AG04449 (cell line): ENCODE measurements around the gene IL18.

Experiments used
- CTCF ChIA-PET: fragments of 350-600 bp; formaldehyde crosslinking; extraction: SDS; loops from one replicate; lab custom pipeline; 2021; ENCODE audit warnings: antibody characterized with exemption; lab: Yijun Ruan, JAX
- POLR2A ChIA-PET: fragments of 400-600, 350-600 bp; formaldehyde crosslinking; extraction: SDS; loops from one replicate; lab custom pipeline; 2020; ENCODE audit warnings: antibody characterized with exemption, inconsistent platforms; lab: Yijun Ruan, JAX
- DNase-seq: peaks from one replicate; pipeline ENCODE4 v3.0.0-alpha.2; 2010; ENCODE audit warnings: low read depth, low spot score
- H3K4me3 ChIP-seq: 2 replicates; pipeline ENCODE4 v1.5.1; 2011; ENCODE audit warnings: low read depth, mild to moderate bottlenecking, control low read depth, low read length
- CTCF ChIP-seq: IDR thresholded peaks from one replicate; pipeline ENCODE4 v1.5.1; 2011; ENCODE audit warnings: mild to moderate bottlenecking, moderate library complexity, low read length, control low read depth, inconsistent platforms; ENCODE audit not compliant: insufficient read depth; ENCODE audit errors: missing control alignments

Gene IL18

GRCh38 chr11:112175599-112175952 is 11.7 kb upstream of the IL18 start:
- H3K4me3 ChIP-seq: no peak overlapping the region; the same call in 1 of the 2 replicates
- DNase-seq: no peak
- ChIA-PET POLR2A (no interaction called here), CTCF (interaction anchor here (0.6 to 4.0 kb wide), 22 partner anchors 8 to 244 kb away, joined by 3 to 54 read pairs (median 4); partner anchors contain the start of genes IL18 and TEX12)
- no peak for TF ChIP-seq CTCF

GRCh38 chr11:112174789-112175598 is 11.1 kb upstream of the IL18 start, which contains the start of gene BCO2:
TSS of gene BCO2 (plus strand) at chr11:112175512. CDS start at chr11:112175602, 90 bp downstream.
- H3K4me3 ChIP-seq: peak within 1 kb of the TSS; percentile 21
- POLR2A ChIA-PET: no interaction called here
- CTCF ChIA-PET: interaction anchor here (0.6 to 4.0 kb wide), 21 partner anchors 8 to 105 kb away, joined by 3 to 54 read pairs (median 4); partner anchors contain the start of genes IL18 and TEX12
- DNase-seq: no peak
- peak; percentile 64 for TF ChIP-seq CTCF

- DNase-seq: no peak
- no peak for TF ChIP-seq CTCF
- CTCF ChIA-PET: interaction anchor here (3.4 kb wide), 1 partner anchor 60 kb away, joined by 34 read pairs; no protein-coding TSS in a partner anchor
Observed at GRCh38 chr11:112173152-112173551, 9.3 kb upstream of the IL18 start.

GRCh38 chr11:112172362-112172994 is 8.6 kb upstream of the IL18 start:
- TF ChIP-seq CTCF: no peak
- ChIA-PET POLR2A (interaction anchor here (1.0 kb wide), 1 partner anchor 15 kb away, joined by 3 read pairs; no protein-coding TSS in a partner anchor), CTCF (interaction anchor here (0.9 to 3.4 kb wide), 2 partner anchors 9 to 59 kb away, joined by 3 to 34 read pairs; partner anchors contain the start of gene IL18)
- H3K4me3 ChIP-seq: no peak overlapping the region
- DNase-seq: no peak

More at GRCh38 chr11:112173152-112173551, 9.3 kb upstream of the IL18 start:
- POLR2A ChIA-PET: no interaction called here
- no peak overlapping the region for H3K4me3 ChIP-seq

- no peak for TF ChIP-seq CTCF
- ChIA-PET CTCF (interaction anchor here (1.7 kb wide), 3 partner anchors 8 to 114 kb away, joined by 3 to 7 read pairs (median 5); partner anchors contain the start of gene BCO2), POLR2A (no interaction called here)
- DNase-seq: no peak
- H3K4me3 ChIP-seq: no peak within 1 kb of the TSS
Observed at GRCh38 chr11:112167145-112167544, 3.3 kb upstream of the IL18 start, which contains the start of gene TEX12. TSS of gene TEX12 (plus strand) at chr11:112167372. CDS start at chr11:112169269, 1,897 bp downstream.

GRCh38 chr11:112166562-112166961 is 2.7 kb upstream of the IL18 start:
- H3K4me3 ChIP-seq: no peak overlapping the region
- POLR2A ChIA-PET: no interaction called here
- TF ChIP-seq CTCF: no peak
- CTCF ChIA-PET: interaction anchor here (1.7 kb wide), 3 partner anchors 9 to 114 kb away, joined by 3 to 7 read pairs (median 5); partner anchors contain the start of gene BCO2
- no peak for DNase-seq
